Mucosa of descending colon (tissue), 3 donors: ENCODE results near the gene TMEM143. TPM values are rescaled to one million over a fixed set of nuclear protein-coding genes. Genes with fewer than 3 reads are reported as not detected.
A peak's percentile ranks its signal among the peaks of the same experiment; 100 is the strongest.
"Not testable (repeated sequence)": the region's sequence is repeated elsewhere in the genome, so short reads cannot be mapped to it uniquely, and the experiment has no call there.

Experiments
- ATAC-seq: fragments of 200-7000 bp; cut with Tn5 transposase; one replicate; pipeline ENCODE4 v1.9.1; 2020; ENCODE audit warnings: mild to moderate bottlenecking, moderate library complexity
- DNase-seq, 3 donors: peaks; one replicate each; pipeline ENCODE4 v3.0.0-alpha.2; 2020
- H3K36me3 ChIP-seq: fragments of 200-600 bp; one replicate; pipeline ENCODE4 v1.8.0; 2021; ENCODE audit warnings: low read depth, mild to moderate bottlenecking
- H3K4me1 ChIP-seq: fragments of 200-600 bp; one replicate; pipeline ENCODE4 v1.8.0; 2021; ENCODE audit warnings: low read depth, mild to moderate bottlenecking
- H3K4me3 ChIP-seq: fragments of 200-600 bp; one replicate; pipeline ENCODE4 v1.8.0; 2021; ENCODE audit warnings: mild to moderate bottlenecking
- H3K9me3 ChIP-seq: fragments of 200-600 bp; one replicate; pipeline ENCODE4 v1.8.0; 2021; ENCODE audit warnings: mild to moderate bottlenecking
- CTCF ChIP-seq: fragments of 200-600 bp; IDR thresholded peaks from one replicate; pipeline ENCODE4 v1.8.0; 2022; ENCODE audit warnings: antibody characterized with exemption, mild to moderate bottlenecking
- intact Hi-C, 2 donors: fragments of 100-400 bp; cut with DNase I in 1 of 2; cut with micrococcal nuclease in 1 of 2; formaldehyde crosslinking; loops; one replicate each; pipeline versions ENCODE4 v1.11.0 to v1.11.1; 2022; cut with DNase I, micrococcal nuclease
- total RNA-seq, 3 donors: library from RNA; stranded (reverse); fragmentation: NEBNext Ultra II Directional in 2 of 3; extraction: Animal tissue kit (Norgen Biotek cat#: 25700) in 2 of 3; gene quantifications; one replicate each; pipeline versions ENCODE4 v1.2.1 to v1.2.4, GENCODE V29; 2021 to 2023
- donor health status: DM: no; HTN: no; CAD: no; lungs with moderate emphysema.
- donor health status: DM: no; HTN: no; CAD: no.
- donor health status: DM: no; HTN: yes; CAD: no.

Gene TMEM143
- total RNA-seq, 3 donors from 2014 or later = 13.2 to 14.5 (median 13.6) TPM

- DNase-seq = no peak
- ATAC-seq = no peak
- no peak for TF ChIP-seq CTCF
- H3K4me3 ChIP-seq = no peak overlapping the region
- H3K36me3 ChIP-seq = no peaks in the 10 kb centered on the region
- peaks cover 11% of the 10 kb centered on the region for H3K4me1 ChIP-seq
- intact Hi-C loops = no loop called here
- H3K9me3 ChIP-seq = no peaks in the 10 kb centered on the region
These were observed 29.3 kb upstream of the TMEM143 start for GRCh38 chr19:48392860-48393558.

GRCh38 chr19:48392006-48392344, 28.2 kb upstream of the TMEM143 start:
- H3K36me3 ChIP-seq, DNase-seq, intact Hi-C loops, H3K9me3 ChIP-seq, ATAC-seq, H3K4me1 ChIP-seq, H3K4me3 ChIP-seq: not testable (repeated sequence)

GRCh38 chr19:48391100-48392005, 27.6 kb upstream of the TMEM143 start, which contains the start of gene KDELR1:
Gene KDELR1 (minus strand): TSS chr19:48391551. CDS start chr19:48391358, 193 bp downstream.
- intact Hi-C loops = no loop called here

GRCh38 chr19:48390188-48391099, 26.7 kb upstream of the TMEM143 start:
- Histone ChIP-seq H3K4me3 (peak overlapping the region; percentile 90), H3K9me3 (no peaks in the 10 kb centered on the region), H3K36me3 (no peaks in the 10 kb centered on the region), H3K4me1 (peaks cover 6% of the 10 kb centered on the region)
- intact Hi-C loops = no loop called here
- DNase-seq (peak; percentile 66 to 83 (median 82)), ATAC-seq (peak; percentile 82)
- peak; percentile 51 for TF ChIP-seq CTCF

More at GRCh38 chr19:48391100-48392005, 27.6 kb upstream of the TMEM143 start, which contains the start of gene KDELR1:
- no peaks in the 10 kb centered on the region for H3K9me3 ChIP-seq
- ATAC-seq = peak; percentile 96
- H3K4me1 ChIP-seq = peaks cover 6% of the 10 kb centered on the region
- H3K36me3 ChIP-seq = no peaks in the 10 kb centered on the region
- TF ChIP-seq CTCF = peak; percentile 96
- peak; percentile 83 to 88 (median 85) for DNase-seq
- H3K4me3 ChIP-seq = peak within 1 kb of the TSS; percentile 90

- Histone ChIP-seq H3K9me3 (no peaks in the 10 kb centered on the region), H3K4me1 (no peaks in the 10 kb centered on the region), H3K4me3 (no peak overlapping the region), H3K36me3 (peaks cover 19% of the 10 kb centered on the region)
- no peak for TF ChIP-seq CTCF
- DNase-seq = no peak
- intact Hi-C loops = no loop called here
- ATAC-seq = no peak
These were observed 23.2 kb upstream of the TMEM143 start for GRCh38 chr19:48386981-48387380.
